SK-N-SH treated with all-trans-retinoic acid at 6 μM for 48 hours (cell line): Measurements from ENCODE around the gene LAMTOR2.

ENCODE experiments used
- BACH2 ChIP-seq: fragments of 250-450 bp; sonication (Bioruptor Pico); IDR thresholded peaks from 2 replicates; pipeline ENCODE4 v1.9.0; 2021; ENCODE audit warnings: mild to moderate bottlenecking, borderline replicate concordance
- ISL1 ChIP-seq: fragments of 250-450 bp; sonication (Bioruptor Pico); IDR thresholded peaks from 2 replicates; pipeline ENCODE4 v2.1.2; 2022; ENCODE audit warnings: mild to moderate bottlenecking, moderate library complexity
- OSR1 ChIP-seq: fragments of 250-450 bp; sonication (Bioruptor Pico); IDR thresholded peaks from 2 replicates; pipeline ENCODE4 v1.8.0; 2022; ENCODE audit warnings: moderate library complexity, mild to moderate bottlenecking, inconsistent platforms
- RARB ChIP-seq: fragments of 250-450 bp; sonication (Bioruptor Pico); IDR thresholded peaks from 2 replicates; pipeline ENCODE4 v1.8.0; 2021; ENCODE audit warnings: mild to moderate bottlenecking, moderate library complexity
- TOX ChIP-seq: fragments of 250-450 bp; sonication (Bioruptor Pico); IDR thresholded peaks from 2 replicates; pipeline ENCODE4 v1.8.0; 2021; ENCODE audit warnings: mild to moderate bottlenecking, moderate library complexity, borderline replicate concordance
- ZFP30 ChIP-seq: fragments of 450-650 bp; formaldehyde crosslinking; IDR thresholded peaks from 2 replicates; pipeline ENCODE4 v1.5.0; 2022; ENCODE audit warnings: mild to moderate bottlenecking, moderate library complexity
- ZNF70 ChIP-seq: fragments of 450-650 bp; formaldehyde crosslinking; IDR thresholded peaks from 2 replicates; pipeline ENCODE4 v1.5.0; 2020; ENCODE audit warnings: mild to moderate bottlenecking, moderate library complexity
- TF ChIP-seq, protein P1 (sequence below): fragments of 250-450 bp; sonication (Bioruptor Pico); IDR thresholded peaks from 2 replicates; pipeline ENCODE4 v1.5.0; 2020; ENCODE audit warnings: mild to moderate bottlenecking, moderate library complexity

GRCh38 chr1:156004843-156005584, 49.6 kb upstream of the LAMTOR2 start:
- no peak for TF ChIP-seq TOX
- TF ChIP-seq RARB (CRISPR knock-in tag) = no peak
- TF ChIP-seq ZFP30 (CRISPR knock-in tag) = no peak
- TF ChIP-seq, protein P1, sequence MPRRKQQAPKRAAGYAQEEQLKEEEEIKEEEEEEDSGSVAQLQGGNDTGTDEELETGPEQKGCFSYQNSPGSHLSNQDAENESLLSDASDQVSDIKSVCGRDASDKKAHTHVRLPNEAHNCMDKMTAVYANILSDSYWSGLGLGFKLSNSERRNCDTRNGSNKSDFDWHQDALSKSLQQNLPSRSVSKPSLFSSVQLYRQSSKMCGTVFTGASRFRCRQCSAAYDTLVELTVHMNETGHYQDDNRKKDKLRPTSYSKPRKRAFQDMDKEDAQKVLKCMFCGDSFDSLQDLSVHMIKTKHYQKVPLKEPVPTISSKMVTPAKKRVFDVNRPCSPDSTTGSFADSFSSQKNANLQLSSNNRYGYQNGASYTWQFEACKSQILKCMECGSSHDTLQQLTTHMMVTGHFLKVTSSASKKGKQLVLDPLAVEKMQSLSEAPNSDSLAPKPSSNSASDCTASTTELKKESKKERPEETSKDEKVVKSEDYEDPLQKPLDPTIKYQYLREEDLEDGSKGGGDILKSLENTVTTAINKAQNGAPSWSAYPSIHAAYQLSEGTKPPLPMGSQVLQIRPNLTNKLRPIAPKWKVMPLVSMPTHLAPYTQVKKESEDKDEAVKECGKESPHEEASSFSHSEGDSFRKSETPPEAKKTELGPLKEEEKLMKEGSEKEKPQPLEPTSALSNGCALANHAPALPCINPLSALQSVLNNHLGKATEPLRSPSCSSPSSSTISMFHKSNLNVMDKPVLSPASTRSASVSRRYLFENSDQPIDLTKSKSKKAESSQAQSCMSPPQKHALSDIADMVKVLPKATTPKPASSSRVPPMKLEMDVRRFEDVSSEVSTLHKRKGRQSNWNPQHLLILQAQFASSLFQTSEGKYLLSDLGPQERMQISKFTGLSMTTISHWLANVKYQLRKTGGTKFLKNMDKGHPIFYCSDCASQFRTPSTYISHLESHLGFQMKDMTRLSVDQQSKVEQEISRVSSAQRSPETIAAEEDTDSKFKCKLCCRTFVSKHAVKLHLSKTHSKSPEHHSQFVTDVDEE = no peak
- TF ChIP-seq OSR1 = no peak
- TF ChIP-seq ISL1 = no peak
- TF ChIP-seq ZNF70 (CRISPR knock-in tag) = no peak
- TF ChIP-seq BACH2 (CRISPR knock-in tag) = no peak
